HepG2 (cell line): ENCODE results near the gene FURIN. TPM values are rescaled to one million over a fixed set of nuclear protein-coding genes. Genes with fewer than 3 reads are reported as not detected.

Experiments used
- HIVEP1 ChIP-seq: sonication (generic); formaldehyde crosslinking; IDR thresholded peaks from 2 replicates; pipeline ENCODE4 v1.4.0; 2020; ENCODE audit warnings: mild to moderate bottlenecking, missing genetic modification reagents
- HMGXB3 ChIP-seq: sonication (generic); formaldehyde crosslinking; IDR thresholded peaks from 2 replicates; pipeline ENCODE4 v1.4.0; 2020; ENCODE audit warnings: missing genetic modification reagents, borderline replicate concordance
- HNRNPK ChIP-seq: fragments of 200-400 bp; formaldehyde crosslinking; IDR thresholded peaks from 2 replicates; pipeline ENCODE4 v1.6.1; 2018; ENCODE audit warnings: low read length, low read depth, moderate library complexity, mild to moderate bottlenecking; ENCODE audit not compliant: poor library complexity, severe bottlenecking
- MZF1 ChIP-seq: sonication (generic); formaldehyde crosslinking; IDR thresholded peaks from 2 replicates; pipeline ENCODE4 v1.8.1; 2023; ENCODE audit warnings: mild to moderate bottlenecking, missing genetic modification reagents, borderline replicate concordance
- NFAT5 ChIP-seq: sonication (generic); formaldehyde crosslinking; IDR thresholded peaks from 2 replicates; pipeline ENCODE4 v1.4.0; 2020; ENCODE audit warnings: missing genetic modification reagents
- POLR2G ChIP-seq: fragments of 200-400 bp; formaldehyde crosslinking; IDR thresholded peaks from 2 replicates; pipeline ENCODE4 v1.6.1; 2018; ENCODE audit warnings: mild to moderate bottlenecking, low read depth, low read length, moderate library complexity
- PPARG ChIP-seq: conservative IDR thresholded peaks from 2 replicates; pipeline ENCODE4 v1.6.1; 2016; ENCODE audit warnings: missing biosample characterization, missing genetic modification reagents
- RARA ChIP-seq: IDR thresholded peaks from 2 replicates; pipeline ENCODE4 v1.6.1; 2016; ENCODE audit warnings: missing genetic modification reagents, missing compliant biosample characterization
- ZBTB42 ChIP-seq: sonication (generic); formaldehyde crosslinking; IDR thresholded peaks from 2 replicates; pipeline ENCODE4 v1.5.0; 2020; ENCODE audit warnings: mild to moderate bottlenecking, missing genetic modification reagents
- ZNF142 ChIP-seq: sonication (generic); formaldehyde crosslinking; IDR thresholded peaks from 2 replicates; pipeline ENCODE4 v1.4.0; 2020; ENCODE audit warnings: missing genetic modification reagents
- ZNF44 ChIP-seq: sonication (generic); formaldehyde crosslinking; IDR thresholded peaks from 2 replicates; pipeline ENCODE4 v1.5.1; 2020; ENCODE audit warnings: mild to moderate bottlenecking, missing genetic modification reagents
- ZNF543 ChIP-seq: sonication (generic); formaldehyde crosslinking; IDR thresholded peaks from 2 replicates; pipeline ENCODE4 v1.4.0; 2020; ENCODE audit warnings: mild to moderate bottlenecking, missing genetic modification reagents
- polyA plus RNA-seq, 8 experiments: library from polyadenylated mRNA; depleted of rRNA in 3 of 8; stranded (reverse) in 7 of 8; unstranded in 1 of 8; fragments of >200 nt; fragmentation: Illumina TruSeq in 4 of 8; extraction: Trizol in 4 of 8; gene quantifications; 2 replicates each; pipeline versions ENCODE4 v1.2.1 to v1.2.3, GENCODE V29; 2011 to 2016; ENCODE audit warnings: low read depth in 4 of 8, missing spikeins in 1 of 8, mixed read lengths in 1 of 8; ENCODE audit not compliant: insufficient read depth in 1 of 8
- total RNA-seq, 5 experiments: library from RNA; depleted of rRNA; stranded (reverse); fragments of >200 nt; fragmentation: Illumina TruSeq; extraction: Trizol; gene quantifications; 2 replicates each; pipeline ENCODE4 v1.2.3, GENCODE V29; 2016; ENCODE audit warnings: low read depth in 1 of 5

Gene FURIN
- total and polyA plus RNA-seq, 2 of the 13 experiments (the other 11 are each of a cell fraction or from before 2014, with no cell fraction given), result 15.2 to 17.4 TPM

GRCh38 chr15:90931828-90932659, 63.7 kb downstream of the FURIN start, which contains the start of gene HDDC3 (continued):
- TF ChIP-seq ZNF142 (CRISPR knock-in tag) (peak; percentile 34; the same call in 1 of the 2 replicates), HMGXB3 (CRISPR knock-in tag) (0 out of 2 replicates have a peak, but pooled peaks have one; percentile 18), ZNF44 (no peak), PPARG (CRISPR knock-in tag) (peak; percentile 68), NFAT5 (0 out of 2 replicates have a peak, but pooled peaks have one; percentile 72), POLR2G (peak; percentile 81), ZBTB42 (CRISPR knock-in tag) (no peak), MZF1 (CRISPR knock-in tag) (no peak), HIVEP1 (CRISPR knock-in tag) (no peak; the same call in none of the 2 replicates), RARA (CRISPR knock-in tag) (peak; percentile 54; the same call in 1 of the 2 replicates), ZNF543 (peak; percentile 67), HNRNPK (peak; percentile 37)
